ENCODE measurements around the gene BTBD18. TPM values are rescaled to one million over a fixed set of nuclear protein-coding genes. Genes with fewer than 3 reads are reported as not detected.

The BTBD18 gene
- total RNA-seq, 1 experiment from 2014 or later = 0.09 TPM

- TF ChIP-seq PRDM15 (CRISPR knock-in tag; IDR thresholded peaks at IDR 0.05) (no peak), TCF7 (CRISPR knock-in tag; IDR thresholded peaks at IDR 0.05; ENCODE audit: low read depth) (no peak), FOXP1 (CRISPR knock-in tag; IDR thresholded peaks at IDR 0.05; ENCODE audit: borderline replicate concordance) (no peak), ERG (CRISPR knock-in tag; IDR thresholded peaks at IDR 0.05) (no peak), TEAD1 (CRISPR knock-in tag; IDR thresholded peaks at IDR 0.05) (no peak), NR3C1 (CRISPR knock-in tag; conservative IDR thresholded peaks at IDR 0.05; ENCODE audit: low read depth) (no peak), ZNF396 (CRISPR knock-in tag; IDR thresholded peaks at IDR 0.05; ENCODE audit: borderline replicate concordance) (no peak), ELF4 (CRISPR knock-in tag; IDR thresholded peaks at IDR 0.05; ENCODE audit: low read depth) (no peak), RELA (CRISPR knock-in tag; IDR thresholded peaks at IDR 0.05; ENCODE audit: borderline replicate concordance) (no peak)
These were observed 12.9 kb upstream of the BTBD18 start (continued) for GRCh38 chr11:57764566-57764965.

GRCh38 chr11:57764021-57764420 is 12.4 kb upstream of the BTBD18 start:
- no peaks in the 10 kb centered on the region for H3K27me3 Mint-ChIP-seq (ENCODE audit: low read depth)
- peaks cover 42% of the 10 kb centered on the region for H3K4me1 Mint-ChIP-seq
- peak overlapping the region; percentile 99 for H3K4me3 Mint-ChIP-seq
- ChIA-PET CTCF (interaction anchor here (0.5 to 8.0 kb wide), 7 partner anchors 12 to 750 kb away, joined by 3 to 110 read pairs (median 4); partner anchors contain the start of genes BTBD18 and SELENOH), POLR2A (interaction anchor here (0.5 to 8.2 kb wide), 4 partner anchors 15 to 445 kb away, joined by 3 to 188 read pairs (median 8); no protein-coding TSS in a partner anchor)
- peak overlapping the region; percentile 90 for H3K27ac Mint-ChIP-seq
- no peak for ATAC-seq
- no peak for DNase-seq (ENCODE audit: low spot score)
- H3K36me3 Mint-ChIP-seq = peaks cover 22% of the 10 kb centered on the region
- peaks cover 5% of the 10 kb centered on the region for H3K9me3 Mint-ChIP-seq
- TF ChIP-seq TEAD1 (CRISPR knock-in tag; IDR thresholded peaks at IDR 0.05) = no peak
- TF ChIP-seq E2F1 (CRISPR knock-in tag; IDR thresholded peaks at IDR 0.05) = no peak
- TF ChIP-seq ZNF263 (CRISPR knock-in tag; IDR thresholded peaks at IDR 0.05; ENCODE audit: low read depth) = no peak
- no peak for TF ChIP-seq RELA (CRISPR knock-in tag; IDR thresholded peaks at IDR 0.05; ENCODE audit: borderline replicate concordance)
- TF ChIP-seq NR1H2 (CRISPR knock-in tag; IDR thresholded peaks at IDR 0.05) = no peak
- no peak for TF ChIP-seq JAZF1 (CRISPR knock-in tag; IDR thresholded peaks at IDR 0.05)
- TF ChIP-seq ZNF532 (CRISPR knock-in tag; IDR thresholded peaks at IDR 0.05; ENCODE audit: borderline replicate concordance) = no peak
- TF ChIP-seq ZNF121 (CRISPR knock-in tag; IDR thresholded peaks at IDR 0.05) = no peak
- TF ChIP-seq ZNF232 (CRISPR knock-in tag; IDR thresholded peaks at IDR 0.05) = no peak
- TF ChIP-seq ZNF416 (CRISPR knock-in tag; IDR thresholded peaks at IDR 0.05) = no peak
- no peak for TF ChIP-seq E2F5 (CRISPR knock-in tag; IDR thresholded peaks at IDR 0.05)
- no peak for TF ChIP-seq MXD4 (CRISPR knock-in tag; IDR thresholded peaks at IDR 0.05; ENCODE audit: borderline replicate concordance)
- TF ChIP-seq ZNF396 (CRISPR knock-in tag; IDR thresholded peaks at IDR 0.05; ENCODE audit: borderline replicate concordance) = no peak
- no peak for TF ChIP-seq ESRRA (CRISPR knock-in tag; IDR thresholded peaks at IDR 0.05; ENCODE audit: borderline replicate concordance)
